NCI-H2196 treated with DMSO at 0.1 percent for 48 hours (cell line): ENCODE measurements around the gene ADCY2.

Experiments used
- DNase-seq: peaks from one replicate; lab custom pipeline; 2025; ENCODE audit not compliant: unreplicated experiment; lab: John Stamatoyannopoulos, UW

Gene ADCY2

DNA sequence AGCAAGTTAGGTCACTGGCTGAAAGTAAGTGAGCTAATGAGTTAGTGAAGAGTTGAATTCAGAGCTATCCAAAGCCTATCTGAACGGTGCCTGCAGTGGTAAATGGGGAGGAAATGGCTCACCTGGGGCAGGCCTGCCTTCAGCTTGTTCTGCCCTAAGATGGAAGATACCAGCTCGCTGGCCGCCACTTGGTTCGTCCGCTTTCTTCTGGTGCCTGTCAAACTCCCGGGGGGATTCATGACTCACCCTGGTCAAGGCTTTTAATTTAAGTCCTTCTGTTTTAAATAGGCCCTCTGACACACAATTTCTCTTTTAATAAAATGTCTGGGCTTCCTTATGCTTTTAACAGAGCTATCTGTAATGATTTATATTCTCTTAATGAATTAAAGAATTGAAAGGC is 376.2 kb downstream of the ADCY2 start:
- DNase-seq, result no peak

DNA sequence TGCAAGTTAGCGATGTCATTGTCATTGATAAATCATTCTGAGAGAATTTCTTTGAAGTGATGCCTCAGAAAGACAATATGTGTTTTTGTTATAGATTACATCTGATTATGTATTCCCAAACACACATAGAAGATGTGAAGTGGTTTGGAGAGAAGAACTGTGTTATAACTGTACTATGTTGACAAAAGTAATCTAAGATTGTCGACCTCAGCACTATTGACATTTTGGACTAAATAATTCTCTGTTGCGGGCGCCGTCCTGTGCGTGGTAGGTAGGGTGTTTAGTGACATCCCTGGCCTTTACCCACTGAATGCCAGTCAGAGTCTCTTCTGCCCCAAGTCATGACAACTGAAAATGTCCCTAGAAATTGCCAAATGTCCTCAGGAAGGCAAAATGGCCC is 377.2 kb downstream of the ADCY2 start:
- DNase-seq, result no peak

DNA sequence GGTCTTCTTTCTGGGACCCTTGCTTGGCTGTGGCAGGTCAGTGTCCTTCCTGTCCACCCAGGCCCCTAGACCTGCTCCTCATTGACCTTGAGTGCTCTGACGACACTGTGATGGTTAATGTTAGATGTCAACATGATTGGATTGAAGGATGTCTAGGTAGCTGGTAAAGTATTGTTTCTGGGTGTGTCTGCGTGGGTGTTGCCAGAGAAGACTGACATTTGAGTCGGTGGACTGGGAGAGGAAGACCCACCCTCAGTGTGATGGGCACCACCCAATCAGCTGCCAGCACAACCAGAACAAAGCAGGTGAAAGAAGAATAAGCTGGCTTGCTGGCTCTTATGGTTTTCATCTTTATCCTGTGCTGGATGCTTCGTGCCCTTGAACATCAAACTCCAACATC is 380.5 kb downstream of the ADCY2 start:
- no peak for DNase-seq

DNA sequence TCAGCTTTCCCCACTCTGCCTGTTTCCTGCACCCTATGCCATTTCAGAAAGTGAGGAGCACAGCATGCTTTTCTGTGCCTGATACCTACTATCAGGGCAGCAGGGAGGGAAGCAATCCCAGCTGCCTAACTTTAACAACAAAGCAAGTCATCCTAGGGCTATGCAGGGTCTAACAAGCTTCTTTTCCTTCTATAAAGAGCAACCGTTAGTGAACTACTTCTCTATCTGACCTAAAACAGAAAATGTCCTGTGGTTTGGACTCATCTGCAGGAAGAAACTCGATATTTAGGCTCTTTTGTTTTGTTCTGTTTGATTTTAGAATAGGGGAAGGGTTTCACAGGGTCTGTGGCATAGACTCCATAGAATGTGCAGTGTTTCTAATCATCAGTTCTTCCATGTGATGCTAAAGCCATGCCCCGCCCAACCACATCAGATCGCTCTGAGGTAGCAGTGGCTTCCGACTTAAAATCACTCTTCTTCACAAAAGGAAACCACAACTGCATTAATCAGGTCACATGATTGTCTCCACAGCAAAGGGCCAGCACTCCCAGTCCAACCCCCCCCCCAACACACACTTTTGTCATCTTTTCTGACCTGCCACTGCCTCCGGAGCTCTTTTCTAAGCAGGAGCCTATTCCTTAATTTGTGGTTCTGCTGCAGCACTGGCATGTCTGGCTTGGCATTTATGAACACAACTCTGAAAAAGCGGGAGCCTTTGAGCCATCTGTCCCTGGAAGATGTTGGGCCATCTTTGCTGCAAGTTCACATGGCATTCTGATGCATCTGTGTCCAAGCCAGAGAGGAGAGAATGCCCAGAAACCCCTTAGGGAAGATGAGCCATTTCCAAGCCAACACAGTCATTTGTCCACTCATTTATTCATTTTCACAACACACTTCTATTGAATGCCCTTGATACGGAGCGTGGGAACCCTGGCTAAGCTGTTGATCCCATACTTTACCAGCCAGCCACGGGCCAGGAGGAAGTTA is 383.4 kb downstream of the ADCY2 start:
- no peak for DNase-seq

DNA sequence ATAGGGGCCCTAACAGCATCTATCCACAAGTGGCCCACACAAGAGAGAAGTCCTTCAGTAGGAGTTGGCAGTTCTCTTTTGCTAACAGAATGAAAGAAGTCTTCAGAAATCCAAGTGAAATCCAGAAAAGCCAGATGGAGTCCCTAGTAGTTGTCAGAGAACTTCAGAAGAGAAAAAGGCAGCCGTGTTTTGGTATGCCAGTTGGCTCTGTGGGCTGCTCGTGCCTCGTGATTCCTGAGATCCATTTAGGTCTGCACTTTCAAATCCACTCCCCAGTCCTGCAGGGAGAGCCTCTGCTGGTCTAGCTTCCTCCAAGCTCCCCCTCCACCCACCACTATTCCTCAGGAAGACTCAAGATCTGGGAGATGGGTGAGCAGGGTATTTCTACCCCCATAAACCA is 386.0 kb downstream of the ADCY2 start:
- no peak for DNase-seq

DNA sequence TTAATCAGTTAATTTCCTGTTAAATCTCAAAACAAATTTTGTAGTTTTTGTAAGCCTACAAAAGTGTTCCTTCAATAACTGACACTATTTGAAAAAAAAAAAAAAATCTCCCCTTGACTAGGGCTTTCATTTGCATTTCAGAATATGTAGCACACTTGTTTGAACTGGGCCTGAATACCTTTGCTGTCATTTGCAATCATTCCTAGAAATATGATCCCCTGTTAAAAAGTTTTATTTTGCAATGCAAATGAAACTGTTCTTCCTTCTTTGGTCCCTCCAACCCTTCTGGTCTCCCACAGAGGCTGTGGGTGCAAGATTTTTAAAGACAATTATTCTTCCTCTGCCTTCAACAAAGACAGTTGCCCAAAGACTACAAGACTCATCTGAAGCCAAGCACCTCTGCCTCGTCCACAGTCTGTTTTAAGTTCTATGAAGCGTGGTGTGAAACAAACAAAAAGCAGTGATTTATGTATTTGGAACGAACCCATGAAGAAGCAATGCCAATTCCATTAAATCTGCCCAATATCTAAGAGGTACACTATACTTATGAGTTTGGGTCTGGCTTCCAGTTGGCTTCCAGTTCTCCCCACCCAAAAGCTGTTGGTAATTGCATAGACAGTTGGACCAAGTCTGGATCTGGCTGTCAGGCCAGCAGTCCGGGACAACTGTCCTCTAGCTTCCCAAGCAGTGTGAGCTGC is 388.9 kb downstream of the ADCY2 start:
- no peak for DNase-seq

DNA sequence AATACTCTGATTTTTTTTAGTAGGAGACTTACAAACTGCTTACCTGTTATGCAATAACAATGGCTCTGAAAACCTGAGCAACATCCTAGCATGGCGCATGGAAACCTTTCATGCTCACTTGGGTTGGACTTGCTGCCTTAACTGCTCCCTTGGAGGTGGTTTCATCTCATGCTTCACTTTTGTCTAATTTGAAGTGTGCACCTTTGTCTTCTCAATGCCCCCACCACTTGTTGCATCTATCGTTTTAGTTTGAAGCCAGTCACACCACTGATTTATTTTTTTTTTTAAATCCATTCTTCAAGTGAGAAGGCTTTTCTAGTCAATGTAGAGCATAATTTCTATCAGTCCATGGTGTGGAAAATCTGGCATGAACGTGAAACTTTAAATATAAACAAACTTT is 391.8 kb downstream of the ADCY2 start:
- no peak for DNase-seq

DNA sequence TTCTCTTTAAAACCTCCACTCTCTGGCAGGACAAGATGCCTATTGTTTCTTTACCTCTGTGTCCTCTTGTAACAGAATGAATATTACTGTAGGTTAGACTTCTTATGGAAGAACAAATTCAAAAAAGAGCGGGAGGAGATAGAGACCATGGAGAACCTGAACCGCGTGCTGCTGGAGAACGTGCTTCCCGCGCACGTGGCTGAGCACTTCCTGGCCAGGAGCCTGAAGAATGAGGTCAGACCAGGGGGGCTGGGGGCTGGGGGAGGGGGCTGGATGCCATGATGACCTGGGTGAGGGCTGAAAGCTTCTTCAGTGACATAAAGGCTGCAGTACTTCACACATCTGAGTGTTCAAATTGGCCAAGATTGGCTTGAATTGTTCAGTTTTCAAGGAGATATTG is 393.6 kb downstream of the ADCY2 start:
- DNase-seq, result no peak

DNA sequence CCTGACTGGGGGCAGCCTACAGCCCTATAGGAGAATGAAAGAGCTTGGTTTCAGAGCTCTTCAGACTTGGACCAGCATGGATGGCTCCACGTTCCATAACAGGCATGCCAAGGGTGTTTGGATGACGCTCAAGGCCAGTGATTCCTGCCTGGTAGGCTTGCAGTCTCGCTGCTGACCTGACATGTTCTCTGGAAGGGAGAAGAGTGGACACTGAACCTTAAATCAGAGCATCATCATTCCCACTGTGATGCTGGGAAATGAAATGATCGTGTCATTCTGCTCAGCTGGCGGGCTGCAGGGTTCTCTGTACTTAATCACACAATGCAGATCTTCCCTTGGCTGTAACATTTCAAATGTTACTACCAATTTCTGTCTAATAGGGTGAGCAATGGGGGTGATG is 398.0 kb downstream of the ADCY2 start:
- no peak for DNase-seq

DNA sequence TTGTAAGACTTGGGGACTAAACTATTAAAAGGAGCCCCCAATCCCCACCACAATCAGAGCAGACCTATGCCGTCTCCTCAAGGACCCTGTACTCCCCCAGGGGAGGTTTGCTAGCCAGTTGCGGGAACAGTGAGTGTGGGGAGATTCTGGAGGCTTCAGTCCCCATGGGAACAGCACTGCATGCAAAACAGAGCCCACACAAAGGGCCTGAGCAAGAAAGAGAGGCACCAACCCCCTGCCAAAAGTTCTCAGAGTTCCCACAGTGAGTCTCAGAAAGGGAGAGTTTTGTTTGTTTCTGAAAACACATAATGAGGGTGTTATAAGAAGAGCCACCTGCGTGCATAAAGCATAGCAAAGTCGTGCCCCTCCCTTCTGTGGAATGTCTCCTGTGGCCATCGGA is 398.4 kb downstream of the ADCY2 start:
- no peak for DNase-seq

DNA sequence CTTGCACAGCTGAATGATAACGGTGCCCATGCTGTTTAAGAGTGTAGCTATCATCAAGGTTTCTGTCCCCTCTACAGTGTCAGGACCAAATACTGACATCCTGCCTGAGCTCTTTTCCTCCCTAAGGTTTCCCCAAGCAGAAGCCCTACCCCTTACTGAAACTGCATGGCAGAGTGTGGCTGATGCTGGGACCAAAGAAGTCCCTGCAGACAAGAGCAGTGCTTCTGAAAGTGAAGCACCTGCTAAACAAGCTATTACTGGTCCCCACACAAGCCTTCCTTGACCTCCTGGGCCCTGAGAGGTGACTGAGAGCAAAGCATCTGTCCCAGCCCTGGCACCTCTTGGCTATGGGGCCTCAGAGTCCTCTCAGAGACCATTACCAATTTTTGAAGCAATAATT is 398.9 kb downstream of the ADCY2 start:
- no peak for DNase-seq

DNA sequence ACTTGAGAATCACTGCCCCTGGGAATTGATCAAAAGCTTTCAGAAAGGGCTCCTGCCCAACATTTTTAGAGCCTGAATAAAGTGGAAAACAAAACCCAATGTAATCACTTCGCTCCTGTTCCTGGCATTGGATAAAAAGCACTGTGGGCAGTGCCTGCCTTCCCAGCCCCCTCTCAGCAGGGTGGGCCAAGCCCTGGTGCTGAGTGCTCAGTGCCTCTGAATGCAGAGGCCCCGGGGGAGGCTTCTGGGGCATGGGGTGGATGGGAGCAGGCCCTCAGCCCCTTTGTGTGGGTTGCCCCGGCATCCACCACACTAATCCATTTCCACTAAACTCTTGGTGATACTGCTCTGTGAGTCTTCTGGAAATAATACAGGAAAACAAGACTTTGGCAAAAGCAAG is 399.4 kb downstream of the ADCY2 start:
- no peak for DNase-seq

DNA sequence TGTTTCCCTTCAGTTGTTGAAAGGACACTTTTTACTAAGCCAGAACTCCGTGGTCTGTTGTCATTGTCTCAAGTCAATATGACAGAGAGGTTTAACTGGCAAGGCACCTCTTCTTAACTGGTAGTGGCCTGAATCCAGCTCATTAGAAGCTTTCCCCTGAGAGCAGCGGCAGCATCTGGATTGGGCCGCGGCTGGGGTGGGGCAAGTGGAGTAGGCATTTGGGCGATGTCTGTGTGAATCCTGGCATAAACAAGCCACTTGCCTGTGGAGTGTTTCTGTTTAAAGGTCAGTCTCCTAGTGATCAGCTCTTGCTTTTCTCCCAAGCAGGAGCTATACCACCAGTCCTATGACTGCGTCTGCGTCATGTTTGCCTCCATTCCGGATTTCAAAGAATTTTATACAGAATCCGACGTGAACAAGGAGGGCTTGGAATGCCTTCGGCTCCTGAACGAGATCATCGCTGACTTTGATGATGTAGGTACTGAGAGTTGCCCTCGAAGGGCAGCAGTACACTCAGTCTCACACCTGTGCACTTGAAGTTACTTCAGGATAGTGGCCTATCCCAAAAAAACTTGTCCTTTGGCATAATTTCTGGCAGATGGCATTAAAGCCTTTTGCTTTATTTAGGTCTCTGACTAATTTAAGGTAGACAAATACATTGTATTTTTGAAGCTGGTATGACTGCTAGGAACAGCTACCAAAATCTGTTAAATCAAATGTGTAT is 406.1 kb downstream of the ADCY2 start:
- no peak for DNase-seq

DNA sequence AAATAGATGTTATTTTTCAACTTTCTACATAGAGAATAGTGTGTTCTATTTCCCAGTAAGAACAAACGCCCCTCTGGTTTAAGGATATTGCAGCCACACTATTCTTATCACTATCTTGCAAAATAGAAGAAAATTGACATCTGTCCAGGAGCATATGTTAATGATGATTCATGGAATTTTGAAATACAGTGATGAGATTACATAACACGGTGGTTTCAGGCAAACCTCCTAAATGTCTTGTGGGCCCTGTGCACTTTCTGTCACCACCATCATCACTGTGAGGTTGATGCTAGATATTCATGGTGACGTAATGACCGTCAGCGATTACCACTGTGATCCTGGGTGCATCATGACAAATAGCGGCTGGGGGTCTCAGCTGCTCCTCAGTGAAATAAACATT is 406.9 kb downstream of the ADCY2 start:
- DNase-seq, result no peak

DNA sequence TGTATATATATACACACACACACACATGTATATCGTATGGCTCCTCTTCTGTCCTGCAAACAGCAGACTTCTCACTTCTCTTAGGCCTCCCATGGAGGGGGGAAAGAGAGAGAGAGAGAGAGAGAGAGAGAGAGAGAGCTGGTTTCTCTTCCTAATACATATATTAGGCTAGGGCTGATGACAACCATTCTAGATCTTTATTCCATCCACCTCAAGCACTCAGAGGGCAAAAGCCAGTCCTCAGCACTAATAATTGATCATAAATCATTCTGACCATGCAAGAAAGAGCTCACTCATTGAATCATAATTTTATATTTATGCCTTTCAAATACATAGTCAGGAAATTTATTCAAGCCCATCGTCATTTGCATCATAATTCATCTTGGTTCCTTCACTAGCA is 408.0 kb downstream of the ADCY2 start:
- no peak for DNase-seq

DNA sequence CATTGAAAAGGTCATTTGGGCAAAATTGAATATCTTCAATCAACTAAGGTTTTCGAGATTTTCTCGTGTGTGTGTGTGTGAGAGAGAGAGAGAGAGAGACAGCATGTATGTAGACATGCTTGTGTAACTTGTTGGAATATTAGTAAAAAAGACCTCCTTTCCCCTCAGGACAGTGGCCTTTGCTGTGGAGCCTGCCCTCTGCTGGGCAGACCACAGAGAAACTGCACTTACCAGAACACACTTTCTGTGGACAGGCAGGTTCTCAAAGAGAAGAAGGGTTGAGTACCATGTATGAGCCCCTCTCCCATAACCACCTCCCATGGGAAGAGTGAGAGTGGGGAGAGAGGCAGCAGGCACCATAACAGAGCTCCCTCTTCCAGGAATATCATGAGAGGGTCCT is 409.4 kb downstream of the ADCY2 start:
- DNase-seq, result no peak

DNA sequence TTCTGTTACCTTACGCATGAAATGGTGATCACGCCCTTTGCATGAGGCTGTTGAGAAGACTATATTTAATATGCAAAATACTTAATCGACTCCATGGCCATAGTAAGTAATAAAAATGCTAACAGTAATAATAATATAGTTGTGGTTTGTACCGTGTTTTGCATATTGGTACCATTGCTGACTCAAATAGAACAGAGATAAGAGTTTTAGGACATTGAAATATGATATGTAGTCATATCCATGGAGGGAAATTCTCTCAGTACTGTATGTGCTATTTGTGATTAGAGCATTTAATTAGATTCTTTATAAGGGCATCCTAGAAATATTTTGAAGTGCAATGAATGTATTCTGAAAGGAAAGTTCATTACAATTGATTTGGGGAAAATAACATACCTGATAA is 413.1 kb downstream of the ADCY2 start:
- no peak for DNase-seq

DNA sequence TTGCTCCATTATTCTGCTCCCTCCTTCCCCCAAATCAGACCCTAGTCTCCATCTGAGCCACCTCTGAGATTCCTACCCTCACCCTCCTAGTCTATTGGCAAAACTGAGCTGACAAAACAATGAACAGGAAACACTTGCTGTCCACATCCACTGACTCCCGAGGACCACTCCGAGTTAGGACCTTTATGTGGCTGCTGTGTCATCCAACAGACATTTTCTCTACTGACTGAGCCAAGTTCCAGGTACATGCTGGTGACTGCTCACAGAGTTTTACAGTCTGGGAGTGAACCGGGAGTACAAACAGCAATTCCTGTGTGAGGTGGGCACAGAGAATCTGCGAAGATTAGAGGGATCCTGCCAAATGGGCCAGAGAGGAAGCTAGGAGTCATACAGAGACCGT is 415.8 kb downstream of the ADCY2 start:
- DNase-seq, result no peak

DNA sequence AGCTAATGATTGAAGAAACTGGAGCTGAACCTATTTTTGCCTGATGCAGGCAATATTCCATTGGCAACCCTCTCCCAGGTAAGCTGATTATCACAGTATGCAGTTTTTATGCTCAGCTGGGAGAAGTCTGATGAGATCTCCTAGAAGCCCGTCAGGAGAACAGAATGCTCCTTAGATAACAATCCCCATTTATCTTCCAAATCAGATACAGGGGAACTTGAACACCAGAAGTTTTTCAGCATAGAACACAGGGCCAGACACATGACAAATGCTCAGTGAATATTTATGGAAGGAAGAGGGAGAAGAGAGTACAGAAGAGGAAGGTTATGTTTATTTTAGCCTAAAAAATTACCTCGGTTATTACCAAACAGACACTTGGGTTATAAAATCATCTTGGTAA is 417.1 kb downstream of the ADCY2 start:
- DNase-seq, result no peak

DNA sequence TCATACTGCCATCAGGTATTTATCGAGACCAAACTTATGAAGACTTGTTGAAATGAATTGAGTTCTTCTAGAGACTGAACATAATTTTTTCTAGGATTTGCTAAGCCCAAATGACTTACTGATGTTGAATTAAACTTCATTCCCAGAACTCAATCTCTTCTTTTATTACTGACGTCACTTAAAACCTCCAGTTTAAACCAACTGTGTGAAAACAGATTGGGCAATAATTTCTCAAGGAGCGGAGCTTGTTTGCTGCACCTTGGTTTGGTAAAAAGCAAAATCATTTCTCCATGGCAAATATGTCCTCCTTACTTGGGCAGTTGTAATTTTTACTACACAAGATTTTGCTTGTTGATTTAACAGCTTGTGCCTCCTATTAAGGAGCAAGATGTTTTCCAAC is 417.6 kb downstream of the ADCY2 start:
- DNase-seq, result no peak

DNA sequence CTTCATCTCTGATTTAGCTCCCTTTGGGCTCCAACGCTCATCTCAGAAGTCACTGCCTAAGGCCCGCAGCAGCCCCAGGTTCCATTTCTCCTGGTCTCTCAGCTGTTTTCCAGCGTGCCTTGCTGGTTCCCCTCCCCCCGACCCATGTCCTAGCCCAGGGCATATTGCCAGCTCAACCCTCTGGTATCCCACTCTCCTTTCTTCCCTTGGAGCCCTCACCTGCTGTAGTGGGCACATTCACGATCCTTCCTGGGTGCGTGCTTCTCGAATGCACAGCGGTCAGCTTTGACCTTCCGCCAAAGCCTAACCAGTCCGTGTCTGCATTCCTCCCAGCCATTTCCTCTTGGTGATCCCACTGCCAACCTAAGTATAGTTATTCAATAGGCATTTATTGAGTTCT is 418.9 kb downstream of the ADCY2 start:
- DNase-seq, result no peak
